Gastroesophageal sphincter (tissue), 3 donors: Measurements from ENCODE around the gene CPED1.

ENCODE experiments used
- CTCF ChIP-seq, 4 experiments: fragments of 200-600 bp in 2 of 4; fragments of 450-650 bp in 2 of 4; sonication (generic) in 1 of 4; IDR thresholded peaks; one replicate each; pipeline ENCODE4 v1.5.1; 2017 to 2019; ENCODE audit warnings: antibody characterized with exemption in 4 of 4, mild to moderate bottlenecking in 2 of 4, moderate library complexity in 2 of 4
- EP300 ChIP-seq: sonication (generic); formaldehyde crosslinking; IDR thresholded peaks from one replicate; pipeline ENCODE4 v1.6.1; 2017; ENCODE audit warnings: antibody characterized with exemption, mild to moderate bottlenecking
- POLR2A ChIP-seq, 2 donors: fragments of 450-650 bp; IDR thresholded peaks; one replicate each; pipeline ENCODE4 v1.6.1; 2017; ENCODE audit warnings: antibody characterized with exemption in 2 of 2, mild to moderate bottlenecking in 2 of 2, moderate library complexity in 1 of 2
- POLR2AphosphoS5 ChIP-seq: sonication (generic); formaldehyde crosslinking; IDR thresholded peaks from one replicate; pipeline ENCODE4 v1.6.1; 2017; ENCODE audit warnings: antibody characterized with exemption

GRCh38 chr7:121081327-121081936 lies 92.9 kb downstream of the CPED1 start:
- TF ChIP-seq CTCF (IDR thresholded peaks at IDR 0.05), result peak; percentile 55 to 86 (median 82)
- no peak for TF ChIP-seq EP300
- TF ChIP-seq POLR2A (IDR thresholded peaks at IDR 0.05), result no peak
- peak; percentile 40 for TF ChIP-seq POLR2AphosphoS5
